ENCODE data around the gene YWHAB. TPM values are rescaled to one million over a fixed set of nuclear protein-coding genes. Genes with fewer than 3 reads are reported as not detected.

Gene YWHAB
- total and polyA plus RNA-seq, 2 donors (not counting 1 experiment from before 2014, with no cell fraction given) = 80.3 to 200 TPM

GRCh38 chr20:44912189-44912588 lies 26.7 kb downstream of the YWHAB start:
- H3K27me3 ChIP-seq (replicated peaks in 1 of 4; ENCODE audit: control extremely low read depth in 1 of 4, control insufficient read depth in 3 of 4, insufficient read depth in 4 of 4, low read length in 3 of 4) = no peaks in the 10 kb centered on the region
- H3K4me3 Mint-ChIP-seq = no peak overlapping the region
- peaks cover 0 to 27% of the 10 kb centered on the region in 2 experiments for H3K36me3 ChIP-seq (replicated peaks in 1 of 2; ENCODE audit: control extremely low read depth in 1 of 2, control insufficient read depth in 1 of 2, extremely low read depth in 1 of 2, insufficient read depth in 2 of 2, low read length in 1 of 2)
- intact Hi-C loops (cut with micrococcal nuclease) = no loop called here
- no peak for TF ChIP-seq EZH2 (IDR thresholded peaks at IDR 0.05; ENCODE audit: borderline replicate concordance, insufficient read depth, low read depth, low read length, poor library complexity, severe bottlenecking)
- TF ChIP-seq CTCF (IDR thresholded peaks at IDR 0.05) = no peak
- no peak overlapping the region for H2AFZ ChIP-seq (ENCODE audit: insufficient read depth, low read depth, low read length, poor library complexity, severe bottlenecking)
- POLR2A ChIA-PET = no interaction called here
- H4K20me1 ChIP-seq (ENCODE audit: control insufficient read depth, insufficient read depth, low read length, poor library complexity, severe bottlenecking) = peaks cover under 1% of the 10 kb centered on the region
- H3K27me3 Mint-ChIP-seq = no peaks in the 10 kb centered on the region
- H3K4me1 ChIP-seq (ENCODE audit: control insufficient read depth in 2 of 2, insufficient read depth in 2 of 2, low read length in 2 of 2) = peaks cover 13 to 18% of the 10 kb centered on the region in 2 donors
- CTCF ChIA-PET = interaction anchor here (1.1 kb wide), 1 partner anchor 27 kb away, joined by 3 read pairs; the partner anchor contains the start of gene YWHAB
- no peak overlapping the region for H3K4me2 ChIP-seq (replicated peaks; ENCODE audit: low read depth, low read length, poor library complexity, severe bottlenecking)
- no peak overlapping the region for H3K9ac ChIP-seq (ENCODE audit: low read length)
- H3K9me3 Mint-ChIP-seq (ENCODE audit: insufficient read depth) = no peaks in the 10 kb centered on the region
- no peak overlapping the region for H3K27ac ChIP-seq (ENCODE audit: low read length in 2 of 2)
- H3K4me1 Mint-ChIP-seq = peaks cover 24% of the 10 kb centered on the region
- H3K9me3 ChIP-seq (ENCODE audit: control extremely low read depth in 1 of 3, control insufficient read depth in 2 of 3, insufficient read depth in 1 of 3, low read length in 2 of 3) = no peaks in the 10 kb centered on the region
- DNase-seq (no peak), ATAC-seq (ENCODE audit: low read depth) (no peak)
- peaks cover 14% of the 10 kb centered on the region for H3K79me2 ChIP-seq (ENCODE audit: control insufficient read depth, insufficient read depth, low read length)
- H3K27ac Mint-ChIP-seq = no peak overlapping the region
- no peak overlapping the region for H3K4me3 ChIP-seq (ENCODE audit: control extremely low read depth in 1 of 5, extremely low read depth in 1 of 5, insufficient read depth in 1 of 5, low read depth in 2 of 5, low read length in 4 of 5)
- 100% methylated on average over 1 of the region's 2 CpGs for WGBS (ENCODE audit: insufficient coverage)

GRCh38 chr20:44914924-44915323 lies 29.4 kb downstream of the YWHAB start:
- H3K4me3 Mint-ChIP-seq = no peak overlapping the region
- intact Hi-C loops (cut with micrococcal nuclease) = no loop called here
- H3K4me3 ChIP-seq (ENCODE audit: control extremely low read depth in 1 of 5, extremely low read depth in 1 of 5, insufficient read depth in 1 of 5, low read depth in 2 of 5, low read length in 4 of 5) = no peak overlapping the region
- no peaks in the 10 kb centered on the region for H3K9me3 Mint-ChIP-seq (ENCODE audit: insufficient read depth)
- peaks cover 13% of the 10 kb centered on the region for H3K4me1 Mint-ChIP-seq
- H4K20me1 ChIP-seq (ENCODE audit: control insufficient read depth, insufficient read depth, low read length, poor library complexity, severe bottlenecking) = no peaks in the 10 kb centered on the region
- ChIA-PET POLR2A (interaction anchor here (0.7 kb wide), 1 partner anchor 64 kb away, joined by 7 read pairs; no protein-coding TSS in a partner anchor), CTCF (interaction anchor here (0.6 kb wide), 1 partner anchor 67 kb away, joined by 4 read pairs; no protein-coding TSS in a partner anchor)
- no peak overlapping the region for H3K27ac ChIP-seq (ENCODE audit: low read length in 2 of 2)
- no peak overlapping the region for H3K4me2 ChIP-seq (replicated peaks; ENCODE audit: low read depth, low read length, poor library complexity, severe bottlenecking)
- no peak overlapping the region for H2AFZ ChIP-seq (ENCODE audit: insufficient read depth, low read depth, low read length, poor library complexity, severe bottlenecking)
- no peaks in the 10 kb centered on the region for H3K27me3 ChIP-seq (replicated peaks in 1 of 4; ENCODE audit: control extremely low read depth in 1 of 4, control insufficient read depth in 3 of 4, insufficient read depth in 4 of 4, low read length in 3 of 4)
- TF ChIP-seq EZH2 (IDR thresholded peaks at IDR 0.05; ENCODE audit: borderline replicate concordance, insufficient read depth, low read depth, low read length, poor library complexity, severe bottlenecking) (no peak), CTCF (IDR thresholded peaks at IDR 0.05) (no peak)
- peaks cover 0 to 25% of the 10 kb centered on the region in 2 experiments for H3K36me3 ChIP-seq (replicated peaks in 1 of 2; ENCODE audit: control extremely low read depth in 1 of 2, control insufficient read depth in 1 of 2, extremely low read depth in 1 of 2, insufficient read depth in 2 of 2, low read length in 1 of 2)
- H3K79me2 ChIP-seq (ENCODE audit: control insufficient read depth, insufficient read depth, low read length) = peaks cover 7% of the 10 kb centered on the region
- no peaks in the 10 kb centered on the region for H3K27me3 Mint-ChIP-seq
- 46% methylated on average over 1 of the region's 1 CpG for WGBS (ENCODE audit: insufficient coverage)
- peaks cover 6 to 10% of the 10 kb centered on the region in 2 donors for H3K4me1 ChIP-seq (ENCODE audit: control insufficient read depth in 2 of 2, insufficient read depth in 2 of 2, low read length in 2 of 2)
- H3K9me3 ChIP-seq (ENCODE audit: control extremely low read depth in 1 of 3, control insufficient read depth in 2 of 3, insufficient read depth in 1 of 3, low read length in 2 of 3) = no peaks in the 10 kb centered on the region
- ATAC-seq (ENCODE audit: low read depth) (no peak), DNase-seq (no peak)
- no peak overlapping the region for H3K27ac Mint-ChIP-seq
- no peak overlapping the region for H3K9ac ChIP-seq (ENCODE audit: low read length)

Measured in B cell (primary cell).